ENCODE data around the gene KCND3.

DNA sequence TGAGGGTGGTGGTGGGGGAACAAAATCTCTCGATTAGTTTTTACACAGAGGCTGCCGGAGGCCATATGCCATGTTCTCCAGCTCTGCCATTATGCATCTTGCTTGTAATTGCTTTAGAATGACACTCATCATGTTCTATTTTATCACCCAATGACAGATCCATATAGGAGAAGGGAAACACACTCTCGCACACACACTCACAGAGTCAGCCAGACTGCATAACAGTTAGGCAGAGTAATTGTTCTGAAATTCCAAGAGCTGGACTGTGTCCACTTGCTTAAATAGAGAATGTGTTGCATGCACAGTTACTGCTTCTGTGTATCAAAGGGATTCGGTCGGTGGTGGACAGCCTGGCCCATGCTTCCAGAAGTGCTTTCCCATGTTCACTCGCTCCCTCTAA lies 30.6 kb downstream of the KCND3 start:
- TF ChIP-seq EZH2phosphoT487 (IDR thresholded peaks at IDR 0.05; ENCODE audit: borderline replicate concordance) (no peak), CTCF (conservative IDR thresholded peaks at IDR 0.05; ENCODE audit: low read length) (no peak)
